K562 (cell line): ENCODE results near the gene MCEMP1. TPM values are rescaled to one million over a fixed set of nuclear protein-coding genes. Genes with fewer than 3 reads are reported as not detected.

Experiments
- ATAC-seq: fragments of 200-7000 bp; cut with Tn5 transposase; 3 replicates; pipeline ENCODE4 v1.9.1; 2020; ENCODE audit warnings: moderate library complexity
- BruUV-seq: library from RNA; stranded (reverse); fragments of 400-500 nt; replicated peaks from 2 replicates; lab custom pipeline; 2021; lab: Mats Ljungman, UMichigan
- CTCF ChIA-PET: fragments of 300-600 bp; formaldehyde crosslinking; extraction: SDS; loops from one replicate; lab custom pipeline; 2021; ENCODE audit warnings: low intra/inter-chr PET ratio; lab: Yijun Ruan, JAX
- POLR2A ChIA-PET: fragments of 300-600, 350-650 bp; sonication (Branson Sonifier 250); formaldehyde crosslinking; extraction: SDS; loops from one replicate; lab custom pipeline; 2021; ENCODE audit warnings: antibody characterized with exemption, inconsistent platforms; lab: Yijun Ruan, JAX
- DNase-seq, 4 experiments: peaks; one replicate each; pipeline versions ENCODE4 v3.0.0 to v3.0.0-alpha.2; 2011 to 2018; ENCODE audit warnings: low spot score in 3 of 4, mixed read lengths in 3 of 4; ENCODE audit errors: extremely low read depth in 1 of 4
- FAIRE-seq: peaks from 2 replicates; lab custom pipeline; 2011; peaks lifted over from hg19 to GRCh38; lab: Jason Lieb, UNC
- H2AFZ ChIP-seq: 2 replicates; pipeline ENCODE4 v1.6.0; 2011; ENCODE audit warnings: low read depth, low read length, control low read depth, inconsistent platforms
- H3K27ac ChIP-seq: fragments of 200-600 bp; 3 replicates; pipeline ENCODE4 v1.8.0; 2011; ENCODE audit warnings: low read depth, mild to moderate bottlenecking, control low read depth, inconsistent platforms, low read length, moderate library complexity, mixed read lengths; ENCODE audit errors: extremely low read depth
- H3K27me3 ChIP-seq, 2 experiments: fragments of 300-600 bp in 1 of 2; 2 replicates in 1 of 2; 3 replicates in 1 of 2; pipeline versions ENCODE4 v1.6.0 to v1.8.0; 2011; ENCODE audit warnings: inconsistent platforms in 2 of 2, low read length in 2 of 2, mild to moderate bottlenecking in 1 of 2, mixed read lengths in 1 of 2, moderate library complexity in 1 of 2; ENCODE audit not compliant: control insufficient read depth in 2 of 2, insufficient read depth in 2 of 2
- H3K36me3 ChIP-seq: fragments of 300-600 bp; 3 replicates; pipeline ENCODE4 v1.8.0; 2011; ENCODE audit warnings: mild to moderate bottlenecking, low read length, inconsistent platforms; ENCODE audit not compliant: control insufficient read depth, insufficient read depth
- H3K4me1 ChIP-seq, 2 experiments: fragments of 200-600 bp in 1 of 2; replicated peaks in 1 of 2; 2 replicates in 1 of 2; 3 replicates in 1 of 2; pipeline versions ENCODE4 v1.5.1 to v1.8.0; 2011; ENCODE audit warnings: inconsistent platforms in 2 of 2, low read length in 2 of 2, mild to moderate bottlenecking in 1 of 2, mixed read lengths in 1 of 2, moderate library complexity in 1 of 2; ENCODE audit not compliant: control insufficient read depth in 2 of 2, insufficient read depth in 2 of 2
- H3K4me2 ChIP-seq: 2 replicates; pipeline ENCODE4 v1.6.1; 2011; ENCODE audit warnings: low read length, control low read depth, inconsistent platforms, mixed read lengths; ENCODE audit not compliant: insufficient read depth
- H3K4me3 ChIP-seq: fragments of 200-600 bp; sonication (generic), shearing (Covaris generic); 2 replicates; pipeline ENCODE4 v1.5.1; 2016; ENCODE audit warnings: control low read depth, inconsistent platforms
- H3K79me2 ChIP-seq: fragments of 200-600 bp; 3 replicates; pipeline ENCODE4 v1.8.0; 2011; ENCODE audit warnings: low read length, inconsistent platforms; ENCODE audit not compliant: control insufficient read depth, insufficient read depth
- H3K9ac ChIP-seq, 2 experiments: 2 replicates each; pipeline versions ENCODE4 v1.6.0 to v1.6.1; 2011; ENCODE audit warnings: low read depth in 2 of 2, low read length in 2 of 2, control low read depth in 1 of 2, inconsistent platforms in 1 of 2, mild to moderate bottlenecking in 1 of 2, mixed read lengths in 1 of 2; ENCODE audit not compliant: insufficient read depth in 1 of 2
- H3K9me1 ChIP-seq: one replicate; pipeline ENCODE4 v1.6.0; 2011; ENCODE audit warnings: inconsistent platforms, mild to moderate bottlenecking, low read length, moderate library complexity; ENCODE audit not compliant: control insufficient read depth, insufficient read depth
- H3K9me3 ChIP-seq: replicated peaks from 2 replicates; pipeline ENCODE4 v1.5.1; 2011; ENCODE audit warnings: low read depth, low read length, inconsistent platforms; ENCODE audit not compliant: control insufficient read depth, insufficient read depth
- H4K20me1 ChIP-seq: replicated peaks from 2 replicates; pipeline ENCODE4 v1.6.1; 2011; ENCODE audit warnings: low read length, inconsistent platforms, mixed read lengths; ENCODE audit not compliant: control insufficient read depth, insufficient read depth
- ASH1L ChIP-seq: fragments of 450-650 bp; IDR thresholded peaks from 2 replicates; pipeline ENCODE4 v1.6.1; 2018; ENCODE audit warnings: borderline replicate concordance, mild to moderate bottlenecking, low read depth; ENCODE audit not compliant: partially characterized antibody
- FOXA3 ChIP-seq, 2 experiments: fragments of 450-650 bp in 1 of 2; sonication (generic) in 1 of 2; formaldehyde crosslinking; IDR thresholded peaks in 1 of 2; conservative IDR thresholded peaks in 1 of 2; 2 replicates each; pipeline versions ENCODE4 v1.4.0 to v1.8.0; 2020 to 2022; ENCODE audit warnings: mild to moderate bottlenecking in 2 of 2, missing genetic modification reagents in 1 of 2
- HEY1 ChIP-seq: fragments of 250-450 bp; sonication (Bioruptor Pico); IDR thresholded peaks from 2 replicates; pipeline ENCODE4 v1.5.0; 2020; ENCODE audit warnings: mild to moderate bottlenecking, moderate library complexity, borderline replicate concordance
- KLF1 ChIP-seq: fragments of 450-650 bp; IDR thresholded peaks from 2 replicates; pipeline ENCODE4 v1.6.1; 2016; ENCODE audit warnings: missing genetic modification characterization, missing compliant biosample characterization
- ZNF668 ChIP-seq: fragments of 250-450 bp; sonication (Bioruptor Pico); IDR thresholded peaks from 2 replicates; pipeline ENCODE4 v1.8.0; 2022; ENCODE audit warnings: mild to moderate bottlenecking, inconsistent platforms
- WGBS: fragments of 100-300 bp; shearing (Covaris generic); methylation state at CpG from one replicate; pipeline ENCODE4 v1.1.6; 2016; ENCODE audit warnings: low coverage, mixed read lengths; ENCODE audit not compliant: insufficient coverage; ENCODE audit errors: missing lambda C conversion rate; 5-methylcytosine and 5-hydroxymethylcytosine counted together
- in situ Hi-C: fragments of 300-500 bp; cut with MboI; formaldehyde crosslinking; loops from 4 replicates; pipeline ENCODE4 v1.15.0; 2018; ENCODE audit warnings: inconsistent platforms, mixed read lengths
- intact Hi-C: fragments of 100-400 bp; cut with micrococcal nuclease; formaldehyde crosslinking; loops from 2 replicates; pipeline ENCODE4 v1.14.2; 2022
- polyA plus RNA-seq, 8 experiments: library from polyadenylated mRNA; depleted of rRNA in 4 of 8; stranded (reverse) in 5 of 8; unstranded in 3 of 8; fragments of >200 nt; fragmentation: Nextera tagmentation in 2 of 8; fragmentation: Illumina TruSeq in 1 of 8; extraction: Ambion mirVana in 2 of 8; extraction: Trizol in 1 of 8; gene quantifications; 2 replicates each; pipeline versions ENCODE4 v1.2.1 to v1.2.3, GENCODE V29; 2011 to 2014; ENCODE audit warnings: inconsistent platforms in 1 of 8, missing spikeins in 1 of 8
- total RNA-seq, 7 experiments: library from RNA; depleted of rRNA in 6 of 7; stranded (reverse); fragments of >200 nt in 6 of 7; fragmentation: Illumina TruSeq in 2 of 7; extraction: Trizol in 2 of 7; gene quantifications; 2 replicates each; pipeline versions ENCODE4 v1.2.1 to v1.2.3, GENCODE V29; 2011 to 2021; ENCODE audit warnings: low replicate concordance in 1 of 7
- TF ChIP-seq, protein P1 (sequence below): fragments of 250-450 bp; sonication (Bioruptor Pico); IDR thresholded peaks from 2 replicates; pipeline ENCODE4 v1.9.0; 2021; ENCODE audit warnings: mild to moderate bottlenecking
- TF ChIP-seq, protein P2 (sequence below): fragments of 250-450 bp; sonication (Bioruptor Pico); IDR thresholded peaks from 2 replicates; pipeline ENCODE4 v1.8.0; 2022; ENCODE audit warnings: inconsistent platforms, mild to moderate bottlenecking, moderate library complexity, borderline replicate concordance
- TF ChIP-seq, protein P3 (sequence below), 2 experiments: fragments of 450-650 bp in 1 of 2; sonication (generic) in 1 of 2; formaldehyde crosslinking in 1 of 2; IDR thresholded peaks; 2 replicates each; pipeline versions ENCODE4 v1.7.1 to v1.9.0; 2016 to 2022; ENCODE audit warnings: inconsistent platforms in 1 of 2, mild to moderate bottlenecking in 1 of 2, missing genetic modification reagents in 1 of 2
- TF ChIP-seq, protein P4 (sequence below), 2 experiments: fragments of 450-650 bp; conservative IDR thresholded peaks; 2 replicates each; pipeline ENCODE4 v1.6.1; 2017; ENCODE audit warnings: mild to moderate bottlenecking in 2 of 2, moderate library complexity in 2 of 2

Gene MCEMP1
- total and polyA plus RNA-seq, 9 of the 15 experiments (the other 6 are each of a cell fraction or from before 2014, with no cell fraction given) = 0.11 to 1.8 (median 0.51) TPM

DNA sequence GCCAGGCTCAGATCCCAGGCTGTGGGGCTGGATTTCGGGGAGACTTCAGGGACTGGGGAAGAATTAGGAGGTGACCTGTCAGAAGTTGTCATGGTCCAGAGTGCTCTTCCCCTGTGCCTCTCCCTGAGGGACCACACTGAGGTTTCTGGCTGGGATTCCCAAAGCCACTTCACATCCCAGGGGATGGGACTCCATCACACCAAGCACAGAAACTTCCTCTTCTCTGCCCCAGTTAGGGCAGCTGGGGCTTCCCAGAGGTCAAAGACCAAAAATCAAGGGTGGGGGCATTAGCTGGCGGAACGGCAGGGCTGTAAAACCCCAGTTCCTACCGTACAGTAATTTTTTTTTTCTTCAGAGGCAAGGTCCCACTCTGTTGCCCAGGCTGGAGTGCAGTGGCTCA is 17.6 kb downstream of the MCEMP1 start:
- intact Hi-C loops = no loop called here
- POLR2A ChIA-PET = no interaction called here
- no peak overlapping the region for H3K4me3 ChIP-seq
- in situ Hi-C loops = no loop called here
- no peak overlapping the region for H3K9ac ChIP-seq
- peaks cover 18 to 80% of the 10 kb centered on the region in 2 experiments; a peak in 4 of 5 replicates for H3K27me3 ChIP-seq
- H2AFZ ChIP-seq = no peak overlapping the region
- CTCF ChIA-PET = no interaction called here
- no peak overlapping the region for H3K27ac ChIP-seq
- 0% methylated on average over 4 of the region's 4 CpGs for whole genome bisulfite sequencing
- H4K20me1 ChIP-seq = no peaks in the 10 kb centered on the region; the same call in 1 of the 2 replicates
- H3K4me2 ChIP-seq = no peak overlapping the region
- no peaks in the 10 kb centered on the region for H3K79me2 ChIP-seq
- no peak for DNase-seq
- H3K4me1 ChIP-seq = peaks cover 1 to 12% of the 10 kb centered on the region in 2 experiments; a peak in 3 of 5 replicates
- no peak for FAIRE-seq
- H3K9me3 ChIP-seq = peaks cover 3% of the 10 kb centered on the region
- H3K9me1 ChIP-seq = no peaks in the 10 kb centered on the region
- no peaks in the 10 kb centered on the region for H3K36me3 ChIP-seq
- no TSS peak for BruUV-seq
- no peak for ATAC-seq
- TF ChIP-seq FOXA3 (CRISPR knock-in tag; conservative IDR thresholded peaks at IDR 0.05 in 1 of 2, IDR thresholded peaks at IDR 0.05 in 1 of 2) = no peak
- TF ChIP-seq, protein P1, sequence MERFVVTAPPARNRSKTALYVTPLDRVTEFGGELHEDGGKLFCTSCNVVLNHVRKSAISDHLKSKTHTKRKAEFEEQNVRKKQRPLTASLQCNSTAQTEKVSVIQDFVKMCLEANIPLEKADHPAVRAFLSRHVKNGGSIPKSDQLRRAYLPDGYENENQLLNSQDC = no peak
- TF ChIP-seq KLF1 (tag) = no peak
- TF ChIP-seq, protein P2, sequence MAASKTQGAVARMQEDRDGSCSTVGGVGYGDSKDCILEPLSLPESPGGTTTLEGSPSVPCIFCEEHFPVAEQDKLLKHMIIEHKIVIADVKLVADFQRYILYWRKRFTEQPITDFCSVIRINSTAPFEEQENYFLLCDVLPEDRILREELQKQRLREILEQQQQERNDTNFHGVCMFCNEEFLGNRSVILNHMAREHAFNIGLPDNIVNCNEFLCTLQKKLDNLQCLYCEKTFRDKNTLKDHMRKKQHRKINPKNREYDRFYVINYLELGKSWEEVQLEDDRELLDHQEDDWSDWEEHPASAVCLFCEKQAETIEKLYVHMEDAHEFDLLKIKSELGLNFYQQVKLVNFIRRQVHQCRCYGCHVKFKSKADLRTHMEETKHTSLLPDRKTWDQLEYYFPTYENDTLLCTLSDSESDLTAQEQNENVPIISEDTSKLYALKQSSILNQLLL = no peak
- TF ChIP-seq, protein P3, sequence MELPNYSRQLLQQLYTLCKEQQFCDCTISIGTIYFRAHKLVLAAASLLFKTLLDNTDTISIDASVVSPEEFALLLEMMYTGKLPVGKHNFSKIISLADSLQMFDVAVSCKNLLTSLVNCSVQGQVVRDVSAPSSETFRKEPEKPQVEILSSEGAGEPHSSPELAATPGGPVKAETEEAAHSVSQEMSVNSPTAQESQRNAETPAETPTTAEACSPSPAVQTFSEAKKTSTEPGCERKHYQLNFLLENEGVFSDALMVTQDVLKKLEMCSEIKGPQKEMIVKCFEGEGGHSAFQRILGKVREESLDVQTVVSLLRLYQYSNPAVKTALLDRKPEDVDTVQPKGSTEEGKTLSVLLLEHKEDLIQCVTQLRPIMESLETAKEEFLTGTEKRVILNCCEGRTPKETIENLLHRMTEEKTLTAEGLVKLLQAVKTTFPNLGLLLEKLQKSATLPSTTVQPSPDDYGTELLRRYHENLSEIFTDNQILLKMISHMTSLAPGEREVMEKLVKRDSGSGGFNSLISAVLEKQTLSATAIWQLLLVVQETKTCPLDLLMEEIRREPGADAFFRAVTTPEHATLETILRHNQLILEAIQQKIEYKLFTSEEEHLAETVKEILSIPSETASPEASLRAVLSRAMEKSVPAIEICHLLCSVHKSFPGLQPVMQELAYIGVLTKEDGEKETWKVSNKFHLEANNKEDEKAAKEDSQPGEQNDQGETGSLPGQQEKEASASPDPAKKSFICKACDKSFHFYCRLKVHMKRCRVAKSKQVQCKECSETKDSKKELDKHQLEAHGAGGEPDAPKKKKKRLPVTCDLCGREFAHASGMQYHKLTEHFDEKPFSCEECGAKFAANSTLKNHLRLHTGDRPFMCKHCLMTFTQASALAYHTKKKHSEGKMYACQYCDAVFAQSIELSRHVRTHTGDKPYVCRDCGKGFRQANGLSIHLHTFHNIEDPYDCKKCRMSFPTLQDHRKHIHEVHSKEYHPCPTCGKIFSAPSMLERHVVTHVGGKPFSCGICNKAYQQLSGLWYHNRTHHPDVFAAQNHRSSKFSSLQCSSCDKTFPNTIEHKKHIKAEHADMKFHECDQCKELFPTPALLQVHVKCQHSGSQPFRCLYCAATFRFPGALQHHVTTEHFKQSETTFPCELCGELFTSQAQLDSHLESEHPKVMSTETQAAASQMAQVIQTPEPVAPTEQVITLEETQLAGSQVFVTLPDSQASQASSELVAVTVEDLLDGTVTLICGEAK (IDR thresholded peaks at IDR 0.05) = no peak
- TF ChIP-seq, protein P3 (CRISPR knock-in tag; IDR thresholded peaks at IDR 0.05) = no peak
- TF ChIP-seq ZNF668 = no peak
- no peak for TF ChIP-seq HEY1 (CRISPR knock-in tag)
- no peak for TF ChIP-seq ASH1L
- TF ChIP-seq, protein P4, sequence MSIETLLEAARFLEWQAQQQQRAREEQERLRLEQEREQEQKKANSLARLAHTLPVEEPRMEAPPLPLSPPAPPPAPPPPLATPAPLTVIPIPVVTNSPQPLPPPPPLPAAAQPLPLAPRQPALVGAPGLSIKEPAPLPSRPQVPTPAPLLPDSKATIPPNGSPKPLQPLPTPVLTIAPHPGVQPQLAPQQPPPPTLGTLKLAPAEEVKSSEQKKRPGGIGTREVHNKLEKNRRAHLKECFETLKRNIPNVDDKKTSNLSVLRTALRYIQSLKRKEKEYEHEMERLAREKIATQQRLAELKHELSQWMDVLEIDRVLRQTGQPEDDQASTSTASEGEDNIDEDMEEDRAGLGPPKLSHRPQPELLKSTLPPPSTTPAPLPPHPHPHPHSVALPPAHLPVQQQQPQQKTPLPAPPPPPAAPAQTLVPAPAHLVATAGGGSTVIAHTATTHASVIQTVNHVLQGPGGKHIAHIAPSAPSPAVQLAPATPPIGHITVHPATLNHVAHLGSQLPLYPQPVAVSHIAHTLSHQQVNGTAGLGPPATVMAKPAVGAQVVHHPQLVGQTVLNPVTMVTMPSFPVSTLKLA (conservative IDR thresholded peaks at IDR 0.05) = no peak
